Activated CD8-positive, alpha-beta memory T cell treated with anti-CD3 and anti-CD28 coated beads for 48 hours (primary cell): ENCODE measurements around the gene SPACA9.

Experiments used
- DNase-seq, 3 experiments: peaks; one replicate each; pipeline ENCODE4 v3.0.0-alpha.2; 2020; ENCODE audit warnings: low read depth in 2 of 3, low spot score in 2 of 3

SPACA9 gene

GRCh38 chr9:132878695-132879456 is at the start of gene SPACA9:
Gene SPACA9 (plus strand): TSS chr9:132878898. CDS start chr9:132883948, 5,050 bp downstream.
- no peak for DNase-seq

- no peak for DNase-seq
These were observed 46.4 kb upstream of the SPACA9 start for GRCh38 chr9:132832171-132832881.

DNA sequence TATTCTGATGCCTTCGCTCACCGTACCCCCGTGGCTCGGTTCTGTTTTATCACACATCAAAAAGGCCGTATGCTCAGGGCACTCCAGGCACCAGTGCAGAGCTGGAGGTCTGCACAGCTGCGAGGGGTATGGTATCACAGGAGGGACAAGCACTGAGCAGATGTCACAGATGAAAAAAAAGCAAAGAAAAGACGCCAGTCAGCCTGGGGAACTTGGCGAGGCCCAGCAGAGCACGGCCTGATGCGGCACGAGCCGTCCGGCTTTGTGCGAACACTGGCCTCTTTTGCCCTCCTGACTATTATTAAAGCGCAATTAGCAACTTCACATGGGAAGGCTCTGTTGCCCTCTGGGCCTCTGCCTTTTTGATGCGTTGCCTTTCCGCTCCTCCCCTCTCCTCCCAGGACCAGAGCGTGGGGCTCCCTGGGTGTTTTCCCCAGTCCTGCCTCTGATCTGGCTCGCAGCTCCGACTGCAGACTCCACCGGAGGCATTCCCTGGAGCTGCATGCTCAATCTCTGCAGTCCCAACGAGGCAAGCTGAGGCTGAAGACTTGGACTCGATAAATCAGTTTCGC is 45.1 kb upstream of the SPACA9 start:
- DNase-seq, result no peak

DNA sequence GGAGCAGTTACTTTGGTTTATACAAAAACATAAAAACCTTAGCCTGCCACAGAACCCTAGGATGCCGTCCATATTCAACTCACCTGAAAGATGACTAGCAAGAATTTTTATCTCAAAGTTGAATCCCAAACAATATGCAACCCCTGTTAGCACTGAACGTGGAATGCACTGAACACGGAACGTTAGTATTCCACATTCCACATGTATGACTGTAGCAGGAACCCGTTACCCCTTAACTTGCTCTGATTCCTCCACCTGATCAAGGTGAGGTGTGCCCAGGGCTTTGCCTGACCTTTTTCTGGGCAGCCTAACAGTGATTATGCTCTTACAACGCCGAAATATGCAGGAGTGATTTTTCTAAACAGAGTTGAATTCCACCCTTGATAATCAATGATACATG is 44.4 kb upstream of the SPACA9 start:
- no peak for DNase-seq

GRCh38 chr9:132837501-132838286 is 41.0 kb upstream of the SPACA9 start:
- no peak for DNase-seq

DNA sequence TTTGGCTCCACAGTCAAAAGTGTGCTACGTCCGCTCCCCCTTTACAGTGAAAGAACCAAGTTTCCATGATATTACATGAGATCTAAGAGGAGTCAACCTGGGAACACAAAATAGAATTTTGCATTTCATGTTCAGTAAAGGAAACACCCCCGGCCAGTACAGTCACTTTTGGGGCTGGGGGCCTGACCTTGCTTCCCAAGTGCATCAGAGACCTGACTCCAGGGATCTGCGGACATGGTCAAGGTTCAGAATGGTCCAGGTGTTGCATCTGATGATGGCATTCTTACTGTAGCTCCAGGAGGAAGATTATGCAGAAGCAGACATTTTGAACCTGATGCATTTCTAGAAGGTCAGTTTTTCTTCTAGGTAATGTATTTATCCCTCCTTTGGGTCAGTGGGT is 40.4 kb upstream of the SPACA9 start:
- DNase-seq, result no peak

- no peak for DNase-seq
These were observed 37.7 kb upstream of the SPACA9 start for GRCh38 chr9:132840980-132841379.

- DNase-seq, result no peak
These were observed 36.3 kb upstream of the SPACA9 start for GRCh38 chr9:132842124-132843044.

DNA sequence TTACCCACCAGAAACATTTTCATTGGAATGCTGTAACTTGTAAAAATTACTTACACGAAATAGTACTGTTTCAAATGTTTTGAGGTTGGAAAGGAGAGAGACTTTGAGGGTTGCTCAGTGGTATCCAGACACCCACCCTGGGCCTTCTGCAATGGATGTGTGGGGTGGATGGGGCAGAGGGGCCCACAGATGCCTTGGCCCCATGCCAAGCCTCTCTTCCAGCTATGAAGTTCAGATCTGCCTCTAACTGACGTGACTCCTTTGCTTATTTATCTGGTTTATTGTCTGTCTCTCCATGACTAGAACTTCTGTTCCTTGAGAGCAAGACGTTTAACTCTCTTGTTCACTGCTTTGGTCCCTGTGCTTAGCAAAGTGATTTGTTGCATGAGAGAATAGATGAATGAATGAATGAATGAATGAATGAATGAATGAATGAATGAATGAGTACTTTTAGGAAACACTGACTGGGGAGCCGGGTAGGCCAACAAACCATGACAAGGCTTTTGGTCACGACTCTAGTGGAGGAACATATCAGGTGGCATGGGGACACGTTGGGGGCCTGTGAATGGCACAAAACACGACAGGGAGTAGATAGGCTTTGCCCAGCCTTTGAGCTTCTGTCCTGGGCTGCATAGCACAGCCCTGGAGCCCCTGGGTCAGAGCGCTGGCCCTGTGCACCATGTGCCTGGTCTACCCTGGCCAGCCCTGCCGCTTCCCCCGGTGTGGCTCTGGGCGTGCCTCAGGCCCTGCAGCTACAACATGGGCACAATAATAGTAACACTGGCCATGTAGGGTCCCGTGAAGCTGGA is 32.4 kb upstream of the SPACA9 start:
- no peak for DNase-seq

- DNase-seq, result no peak
These were observed 31.7 kb upstream of the SPACA9 start for GRCh38 chr9:132846918-132847515.

DNA sequence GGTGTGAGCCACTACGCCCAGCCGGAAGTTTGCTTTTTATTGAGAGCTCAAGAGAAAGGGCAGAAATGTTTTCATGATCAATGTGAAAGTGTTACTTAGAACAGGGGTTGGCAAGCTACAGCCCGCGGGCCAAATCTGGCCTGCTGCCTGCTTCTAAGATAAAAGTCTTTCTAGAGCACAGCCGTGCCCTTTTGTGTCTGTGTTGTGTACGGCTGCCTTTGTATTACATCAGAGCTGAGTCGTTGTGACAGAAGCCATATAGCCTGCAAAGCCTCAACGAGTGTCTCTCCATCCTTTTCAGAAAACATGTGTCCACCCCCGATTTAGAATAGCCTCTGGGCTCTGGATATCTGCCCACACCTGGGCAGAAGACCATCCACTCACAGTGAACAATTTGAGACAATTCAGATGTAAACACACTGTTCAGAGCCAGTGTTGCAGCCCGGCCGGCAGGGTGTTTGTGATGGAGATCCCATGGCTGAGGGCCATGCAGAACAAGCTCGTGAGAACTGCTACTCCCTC is 29.5 kb upstream of the SPACA9 start:
- no peak for DNase-seq

- no peak for DNase-seq
These were observed 25.2 kb upstream of the SPACA9 start for GRCh38 chr9:132853482-132853881.

GRCh38 chr9:132854832-132855231 is 23.9 kb upstream of the SPACA9 start:
- no peak for DNase-seq

DNA sequence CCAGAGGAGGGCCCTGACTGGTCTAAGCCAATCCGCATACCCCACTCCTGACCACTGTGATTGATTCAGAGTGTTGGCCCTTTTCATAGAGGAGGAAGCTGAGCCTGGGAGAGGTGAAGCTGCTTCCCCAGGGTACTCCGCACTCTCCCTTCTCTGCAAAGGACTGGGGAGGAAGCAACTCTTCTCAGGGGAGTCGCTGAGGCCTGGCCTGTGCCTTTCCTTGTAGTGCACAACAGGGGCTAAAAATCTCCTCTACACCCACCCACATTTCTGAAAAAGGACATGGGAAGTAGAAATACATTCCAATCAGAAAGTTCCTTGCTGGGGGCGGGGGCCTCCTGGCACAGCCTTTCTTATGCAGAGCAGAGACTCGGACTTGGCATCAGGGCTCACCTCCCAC is 22.8 kb upstream of the SPACA9 start:
- no peak for DNase-seq

DNA sequence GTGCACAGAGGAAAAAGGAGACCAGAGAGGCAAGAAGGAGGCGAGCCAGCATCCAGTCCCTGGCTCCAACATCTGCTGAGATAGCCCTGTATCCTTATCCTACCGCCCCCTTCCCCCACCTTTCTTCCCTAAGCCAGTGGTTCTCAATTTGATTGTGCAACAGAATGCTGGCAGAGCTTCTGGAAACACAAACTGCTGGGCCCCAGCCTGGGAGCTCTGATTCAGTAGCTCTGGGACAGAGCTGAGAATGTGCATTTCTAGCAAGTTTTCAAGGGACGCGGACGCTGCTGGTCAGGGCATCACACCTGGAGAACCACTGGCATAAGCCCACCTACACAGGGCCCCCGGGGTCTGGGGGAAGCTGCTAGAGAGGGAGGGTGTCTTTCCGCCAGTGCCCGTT is 21.7 kb upstream of the SPACA9 start:
- no peak for DNase-seq

DNA sequence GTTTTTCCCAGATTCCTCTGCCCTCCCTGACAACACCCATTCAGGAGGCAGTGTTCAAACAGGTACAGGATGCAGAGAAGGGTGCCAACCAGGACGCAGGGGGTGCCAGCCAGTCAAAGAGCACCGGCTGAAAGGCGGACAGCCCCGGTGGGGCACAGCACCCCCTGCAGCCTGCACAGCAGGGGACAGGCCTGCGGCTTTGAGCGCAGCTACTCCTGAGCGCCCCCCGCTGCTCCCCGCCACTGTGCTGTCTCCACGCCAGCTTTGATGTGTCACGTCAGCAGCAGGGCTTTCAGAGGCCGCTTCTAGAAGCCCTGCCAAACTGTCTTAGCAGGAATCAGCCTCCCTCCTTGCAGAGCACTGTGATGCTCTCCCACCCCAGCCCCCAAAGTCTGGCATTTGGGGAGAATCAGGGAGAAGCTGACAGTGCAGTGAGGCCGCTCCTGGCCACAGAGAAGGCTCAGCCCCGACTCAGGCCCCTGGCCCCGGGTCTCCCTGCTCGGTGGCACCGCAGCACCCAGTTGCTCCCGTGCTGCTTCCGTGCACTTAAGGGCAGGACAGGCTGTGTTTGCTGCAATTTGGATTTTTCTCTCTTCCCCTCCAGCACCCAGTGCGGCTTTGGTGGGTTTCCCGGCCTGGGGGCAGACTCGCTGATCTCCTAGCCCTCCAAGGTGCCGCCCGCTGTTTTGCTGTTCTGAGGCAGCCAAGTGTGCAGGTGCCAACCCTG is 20.9 kb upstream of the SPACA9 start:
- no peak for DNase-seq

DNA sequence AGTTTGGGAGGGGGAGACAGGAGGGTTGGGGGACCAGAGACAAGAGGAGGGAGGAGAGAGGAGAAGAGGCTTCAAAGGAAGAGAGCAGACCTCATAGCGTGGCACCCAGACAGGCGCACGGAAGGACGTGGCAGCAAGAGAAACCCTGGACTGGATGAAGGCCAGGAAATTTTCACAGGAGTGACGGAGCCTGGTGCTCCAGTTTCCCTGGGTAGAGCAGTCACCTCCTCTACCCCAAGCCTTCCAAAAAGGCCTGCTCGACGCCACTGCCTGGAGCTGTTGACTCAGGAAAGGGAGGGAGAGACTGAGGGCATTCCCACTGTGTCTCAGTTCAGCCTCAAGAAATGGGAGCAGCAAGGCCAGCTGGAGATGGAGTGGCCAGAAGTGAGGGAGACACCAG is 19.9 kb upstream of the SPACA9 start:
- no peak for DNase-seq

DNA sequence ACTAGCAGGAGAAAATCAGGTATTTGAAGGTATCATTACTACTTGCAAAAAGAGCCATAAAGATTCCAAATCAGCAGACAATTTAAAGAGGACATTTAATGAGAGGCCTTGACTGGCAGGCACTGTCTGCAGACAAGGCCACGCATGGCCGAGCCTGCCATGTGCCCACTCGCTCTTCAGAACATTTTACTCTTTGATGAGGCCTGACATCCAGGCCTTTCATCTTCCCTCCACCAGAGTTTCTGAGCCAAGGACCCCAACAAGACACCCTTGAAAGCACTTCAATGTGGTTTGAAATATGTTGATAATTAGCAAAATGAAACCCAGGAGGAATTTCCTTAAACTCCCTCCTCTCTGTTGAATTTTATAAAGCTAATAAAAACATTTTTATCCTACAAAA is 17.0 kb upstream of the SPACA9 start:
- no peak for DNase-seq
